ENCODE data around the gene ENDOG.

ENDOG gene

DNA sequence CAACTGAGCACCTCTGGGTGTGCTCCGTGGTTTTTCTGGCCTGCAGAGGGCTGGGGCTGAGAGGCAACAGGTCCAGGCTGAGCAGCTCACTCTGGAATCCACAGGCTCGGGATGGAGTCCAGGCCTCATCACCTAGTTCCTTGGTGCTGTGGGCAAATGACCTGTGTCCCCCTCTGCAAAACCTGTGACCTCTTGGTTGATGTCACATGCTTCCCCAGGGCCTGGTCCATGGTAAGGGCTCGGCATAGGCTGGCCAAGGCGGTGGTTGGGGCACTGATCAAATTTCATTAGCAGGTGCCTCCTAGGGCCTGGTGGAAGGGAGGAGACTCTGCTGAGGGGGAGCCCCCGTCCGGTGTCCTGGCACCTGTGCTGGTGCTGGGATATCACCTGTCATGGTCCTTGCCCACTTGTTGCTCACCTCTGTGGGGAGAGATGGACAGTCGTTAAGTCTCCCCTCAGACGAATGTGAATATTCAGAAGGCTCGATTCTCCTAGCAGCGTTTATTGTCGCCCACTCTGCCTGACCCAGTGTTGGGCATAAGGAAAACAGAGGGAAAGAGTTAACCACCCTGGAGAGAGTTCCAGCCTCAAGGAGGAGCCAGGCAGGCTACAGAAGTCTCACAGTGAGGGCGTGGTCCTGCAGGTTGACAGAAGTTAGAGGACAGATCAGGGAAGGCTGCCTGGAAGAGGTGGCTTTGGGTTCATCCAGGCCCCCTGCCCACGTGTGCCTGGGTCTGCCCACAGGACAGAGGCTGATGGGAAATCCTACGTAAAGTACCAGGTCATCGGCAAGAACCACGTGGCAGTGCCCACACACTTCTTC is 3.5 kb downstream of the ENDOG start:
- no peak for TF ChIP-seq CTCF (IDR thresholded peaks at IDR 0.05; ENCODE audit: low read depth, low read length, missing control alignments)
- in situ Hi-C loops (cut with HindIII; ENCODE audit: low sequenced_read_pairs), result no loop called here
- no peak for DNase-seq (ENCODE audit: low read depth)
- no peak overlapping the region for H3K4me3 ChIP-seq (ENCODE audit: low read depth, low read length)

DNA sequence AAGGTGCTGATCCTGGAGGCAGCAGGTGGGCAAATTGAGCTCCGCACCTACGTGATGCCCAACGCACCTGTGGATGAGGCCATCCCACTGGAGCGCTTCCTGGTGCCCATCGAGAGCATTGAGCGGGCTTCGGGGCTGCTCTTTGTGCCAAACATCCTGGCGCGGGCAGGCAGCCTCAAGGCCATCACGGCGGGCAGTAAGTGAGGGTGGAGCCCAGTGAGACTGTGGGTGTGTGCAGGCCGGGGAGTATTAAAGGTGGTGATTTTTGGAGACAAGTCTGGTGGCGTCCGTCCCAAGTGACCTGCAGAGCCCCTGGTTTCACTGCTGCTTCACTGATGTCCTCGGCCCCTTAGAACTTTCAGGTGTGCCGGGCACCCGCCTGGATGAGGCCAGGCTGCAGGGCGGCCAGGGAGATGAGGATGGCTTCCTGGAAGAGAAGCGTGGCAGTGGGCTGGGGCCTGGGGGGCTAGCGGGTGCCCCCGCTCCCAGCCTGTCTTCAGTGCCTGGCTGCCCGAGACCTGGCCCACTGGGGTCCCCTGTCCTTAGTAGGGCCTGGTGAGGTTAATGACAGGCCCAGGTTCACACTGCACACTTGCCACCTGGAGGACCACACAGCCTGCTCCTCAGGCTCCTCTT is 4.2 kb downstream of the ENDOG start:
- no peak for DNase-seq (ENCODE audit: low read depth)
- in situ Hi-C loops (cut with HindIII; ENCODE audit: low sequenced_read_pairs), result no loop called here
- H3K4me3 ChIP-seq (ENCODE audit: low read depth, low read length), result no peak overlapping the region
- no peak for TF ChIP-seq CTCF (IDR thresholded peaks at IDR 0.05; ENCODE audit: low read depth, low read length, missing control alignments)

- TF ChIP-seq CTCF (IDR thresholded peaks at IDR 0.05; ENCODE audit: low read depth, low read length, missing control alignments), result no peak
- no peak for DNase-seq (ENCODE audit: low read depth)
- no peak overlapping the region for H3K4me3 ChIP-seq (ENCODE audit: low read depth, low read length)
- in situ Hi-C loops (cut with HindIII; ENCODE audit: low sequenced_read_pairs), result no loop called here
Observed at GRCh38 chr9:128823362-128823902, 5.1 kb downstream of the ENDOG start.

DNA sequence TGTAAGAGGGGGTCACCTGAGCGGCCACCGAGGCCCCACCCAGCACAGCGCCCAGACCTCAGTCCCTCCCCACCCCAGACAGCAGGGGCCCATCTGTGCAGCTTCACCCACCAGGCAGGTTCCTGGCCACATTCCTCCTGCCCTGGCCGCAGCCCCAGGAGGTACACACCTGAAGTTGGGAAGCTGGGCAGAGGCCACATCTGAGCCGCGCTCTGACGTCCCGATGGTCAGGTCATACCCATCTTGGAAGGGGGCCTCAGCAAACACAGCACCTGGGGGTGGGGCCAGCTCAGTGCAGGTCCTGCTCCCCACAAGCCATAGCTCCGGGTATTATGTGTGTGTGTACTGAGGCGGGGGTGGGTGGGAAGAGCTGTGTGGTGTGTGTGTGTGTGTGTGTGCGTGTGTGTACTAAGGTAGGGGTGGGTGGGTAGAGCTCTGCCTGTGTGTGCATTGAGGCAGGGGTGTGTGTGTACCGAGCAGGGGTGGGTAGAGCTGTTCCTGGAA is 5.7 kb downstream of the ENDOG start:
- H3K4me3 ChIP-seq (ENCODE audit: low read depth, low read length), result no peak overlapping the region
- no peak for TF ChIP-seq CTCF (IDR thresholded peaks at IDR 0.05; ENCODE audit: low read depth, low read length, missing control alignments)
- in situ Hi-C loops (cut with HindIII; ENCODE audit: low sequenced_read_pairs), result no loop called here
- DNase-seq (ENCODE audit: low read depth), result no peak

DNA sequence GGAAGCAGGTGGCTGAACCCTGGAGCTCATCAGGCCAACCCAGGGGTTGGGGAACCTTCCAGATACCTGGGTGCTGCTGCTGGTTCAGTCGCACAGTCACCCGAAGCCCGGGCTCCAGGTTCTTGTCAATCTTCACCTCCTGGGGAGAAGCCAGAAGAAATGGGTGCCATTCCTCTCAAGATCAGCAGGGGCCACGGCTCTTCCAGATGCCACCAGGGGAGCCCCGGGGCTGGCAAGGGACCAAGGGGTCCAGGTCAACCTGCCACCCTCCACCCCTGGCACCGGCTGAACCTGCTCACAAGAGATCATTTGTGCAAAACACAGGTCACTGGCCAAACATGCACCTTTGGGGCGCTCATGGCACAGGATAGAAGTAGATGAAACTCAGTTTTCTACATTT is 6.6 kb downstream of the ENDOG start:
- H3K4me3 ChIP-seq (ENCODE audit: low read depth, low read length), result no peak overlapping the region
- TF ChIP-seq CTCF (IDR thresholded peaks at IDR 0.05; ENCODE audit: low read depth, low read length, missing control alignments), result no peak
- in situ Hi-C loops (cut with HindIII; ENCODE audit: low sequenced_read_pairs), result no loop called here
- DNase-seq (ENCODE audit: low read depth), result no peak

DNA sequence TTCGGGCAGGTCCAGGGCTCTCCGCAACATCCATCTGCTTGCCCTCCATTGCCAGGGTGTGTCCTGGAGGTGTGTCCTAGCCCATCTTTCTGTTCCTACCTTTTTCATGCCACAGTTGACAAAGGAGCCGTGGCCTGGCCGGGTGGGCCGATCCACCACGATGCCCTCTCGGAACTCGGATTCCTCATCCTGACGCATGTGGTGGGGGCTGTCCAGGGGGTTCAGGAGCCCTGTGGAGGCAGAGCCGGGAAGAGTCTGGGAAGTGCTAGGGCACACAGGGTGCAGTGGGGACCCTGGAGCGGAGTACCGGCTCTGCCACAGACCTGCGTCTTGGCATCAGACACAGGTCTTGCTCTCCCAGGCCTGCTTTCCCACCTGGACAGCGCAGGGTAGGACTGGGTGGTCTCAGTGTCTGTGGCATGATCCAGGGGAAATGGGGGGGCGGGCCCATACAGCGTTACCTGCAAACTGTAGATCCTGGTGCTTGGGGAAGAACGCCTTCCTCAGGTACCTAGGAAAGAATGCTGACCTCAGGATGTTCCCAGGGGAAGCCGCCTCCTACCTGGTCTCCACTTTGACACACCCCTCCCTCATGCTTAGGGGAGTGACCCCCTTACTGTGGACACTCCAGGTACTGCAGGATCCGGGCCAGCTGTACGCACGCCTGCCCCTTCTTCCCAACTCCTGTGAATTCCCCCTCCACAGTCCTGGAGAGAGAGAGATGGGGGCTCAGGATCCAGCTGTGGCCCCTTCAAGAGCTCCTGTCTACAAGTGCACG is 7.8 kb downstream of the ENDOG start:
- no peak for DNase-seq (ENCODE audit: low read depth)
- in situ Hi-C loops (cut with HindIII; ENCODE audit: low sequenced_read_pairs), result no loop called here

More for the DNA sequence above, 7.8 kb downstream of the ENDOG start:
- no peak overlapping the region for H3K4me3 ChIP-seq (ENCODE audit: low read depth, low read length)
- TF ChIP-seq CTCF (IDR thresholded peaks at IDR 0.05; ENCODE audit: low read depth, low read length, missing control alignments), result no peak

Measured in astrocyte of the cerebellum (primary cell).